Measurements from ENCODE around the gene GOT1. TPM values are rescaled to one million over a fixed set of nuclear protein-coding genes. Genes with fewer than 3 reads are reported as not detected.

GOT1 gene
- total RNA-seq, 3 donors from 2014 or later: 56.7 to 105 (median 101) TPM

DNA sequence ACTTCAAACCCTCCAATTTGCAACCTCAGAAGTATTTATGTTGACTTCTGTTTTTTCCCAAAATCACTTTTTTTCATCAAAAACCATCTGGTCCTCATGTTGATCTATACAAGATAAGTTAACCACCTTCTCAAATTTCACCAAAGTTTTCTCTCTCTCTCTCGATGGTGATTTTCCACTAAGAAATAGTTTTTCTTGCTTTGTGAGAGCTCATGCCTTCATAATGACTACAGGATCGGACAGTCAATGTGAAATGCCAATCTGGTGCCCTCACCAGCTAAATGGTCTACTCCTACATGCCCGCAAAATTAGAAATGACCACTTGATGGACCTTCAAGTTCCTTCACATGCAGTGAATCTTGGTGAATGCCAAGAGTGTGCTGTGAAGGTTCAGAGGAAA is 60.9 kb downstream of the GOT1 start:
- Histone ChIP-seq H3K4me3 (no peak overlapping the region), H3K4me1 (ENCODE audit: low read depth) (no peaks in the 10 kb centered on the region), H3K36me3 (ENCODE audit: low read depth) (no peaks in the 10 kb centered on the region), H3K9me3 (no peaks in the 10 kb centered on the region)
- no peak for TF ChIP-seq CTCF (IDR thresholded peaks at IDR 0.05)
- intact Hi-C loops (cut with DNase I, micrococcal nuclease): no loop called here
- no peak for ATAC-seq
- no peak for DNase-seq

DNA sequence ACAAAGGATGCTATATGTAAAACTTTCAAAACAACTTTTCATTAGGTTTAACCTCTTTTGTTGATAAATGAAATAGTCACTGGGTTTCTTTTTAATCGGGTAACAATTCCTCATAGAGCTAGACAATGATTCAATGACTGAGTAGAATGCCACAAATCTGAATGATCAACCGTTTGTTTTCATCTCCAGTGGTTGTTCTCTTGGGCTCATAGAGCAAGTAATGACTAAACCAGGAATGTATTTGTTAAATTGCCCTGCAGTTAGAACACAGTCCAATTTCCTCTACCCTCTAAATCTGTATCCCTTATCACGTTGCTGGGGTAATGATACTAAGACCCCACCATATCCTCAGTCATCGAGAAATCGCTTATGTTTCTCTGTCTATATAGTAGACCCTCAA is 61.3 kb downstream of the GOT1 start:
- DNase-seq: no peak
- H3K4me1 ChIP-seq (ENCODE audit: low read depth): no peaks in the 10 kb centered on the region
- ATAC-seq: no peak
- H3K4me3 ChIP-seq: no peak overlapping the region
- H3K36me3 ChIP-seq (ENCODE audit: low read depth): no peaks in the 10 kb centered on the region
- intact Hi-C loops (cut with DNase I, micrococcal nuclease): no loop called here
- TF ChIP-seq CTCF (IDR thresholded peaks at IDR 0.05): no peak
- H3K9me3 ChIP-seq: no peaks in the 10 kb centered on the region

GRCh38 chr10:99368646-99369045 is 61.8 kb downstream of the GOT1 start:
- Histone ChIP-seq H3K4me3 (no peak overlapping the region), H3K36me3 (ENCODE audit: low read depth) (no peaks in the 10 kb centered on the region), H3K9me3 (no peaks in the 10 kb centered on the region), H3K4me1 (ENCODE audit: low read depth) (no peaks in the 10 kb centered on the region)
- no peak for DNase-seq
- TF ChIP-seq CTCF (IDR thresholded peaks at IDR 0.05): no peak
- intact Hi-C loops (cut with DNase I, micrococcal nuclease): no loop called here
- ATAC-seq: no peak

GRCh38 chr10:99366666-99367065 is 63.8 kb downstream of the GOT1 start:
- no peak for TF ChIP-seq CTCF (IDR thresholded peaks at IDR 0.05)
- DNase-seq: no peak
- no peaks in the 10 kb centered on the region for H3K36me3 ChIP-seq (ENCODE audit: low read depth)
- intact Hi-C loops (cut with DNase I, micrococcal nuclease): no loop called here
- no peaks in the 10 kb centered on the region for H3K4me1 ChIP-seq (ENCODE audit: low read depth)
- no peak overlapping the region for H3K4me3 ChIP-seq
- no peak for ATAC-seq
- H3K9me3 ChIP-seq: no peaks in the 10 kb centered on the region

DNA sequence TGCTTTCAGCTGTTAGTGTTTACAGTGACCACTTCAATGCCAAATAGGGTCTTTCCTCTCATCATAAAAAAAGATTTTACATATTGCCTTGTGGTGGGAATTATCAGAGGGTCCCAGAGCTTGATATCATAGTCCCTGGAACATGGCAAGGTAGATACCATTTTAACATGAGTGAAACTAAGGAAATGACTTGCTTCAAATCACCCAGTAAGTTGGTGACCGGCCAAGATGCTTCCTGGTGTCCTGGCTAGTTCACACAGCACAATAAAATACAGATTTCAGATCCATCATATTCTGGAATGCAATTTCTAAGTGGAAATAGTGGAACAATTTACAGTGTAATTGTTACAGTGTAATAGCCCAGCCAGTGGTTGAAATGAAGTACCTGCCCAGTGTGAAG is 64.7 kb downstream of the GOT1 start:
- Histone ChIP-seq H3K4me1 (ENCODE audit: low read depth) (no peaks in the 10 kb centered on the region), H3K36me3 (ENCODE audit: low read depth) (no peaks in the 10 kb centered on the region), H3K4me3 (no peak overlapping the region), H3K9me3 (no peaks in the 10 kb centered on the region)
- ATAC-seq (no peak), DNase-seq (no peak)
- intact Hi-C loops (cut with DNase I, micrococcal nuclease): no loop called here
- TF ChIP-seq CTCF (IDR thresholded peaks at IDR 0.05): no peak

GRCh38 chr10:99365311-99365710 is 65.1 kb downstream of the GOT1 start:
- no peak for DNase-seq
- intact Hi-C loops (cut with DNase I, micrococcal nuclease): no loop called here
- no peak overlapping the region for H3K4me3 ChIP-seq
- no peak for TF ChIP-seq CTCF (IDR thresholded peaks at IDR 0.05)
- no peak for ATAC-seq
- no peaks in the 10 kb centered on the region for H3K4me1 ChIP-seq (ENCODE audit: low read depth)
- H3K36me3 ChIP-seq (ENCODE audit: low read depth): no peaks in the 10 kb centered on the region
- H3K9me3 ChIP-seq: no peaks in the 10 kb centered on the region

All from mucosa of descending colon (tissue), 3 donors.